Activated CD4-positive, alpha-beta T cell treated with anti-CD3 and anti-CD28 coated beads, Interleukin-10, Interleukin-2, amounts not matched to agents 100 ng/mL and 50 ng/mL, durations not matched to agents 16 hours and 8 hours (primary cell): ENCODE measurements around the gene MOCS1.

Experiments
- DNase-seq: peaks from one replicate; pipeline ENCODE4 v3.0.0-alpha.2; 2020

The MOCS1 gene

DNA sequence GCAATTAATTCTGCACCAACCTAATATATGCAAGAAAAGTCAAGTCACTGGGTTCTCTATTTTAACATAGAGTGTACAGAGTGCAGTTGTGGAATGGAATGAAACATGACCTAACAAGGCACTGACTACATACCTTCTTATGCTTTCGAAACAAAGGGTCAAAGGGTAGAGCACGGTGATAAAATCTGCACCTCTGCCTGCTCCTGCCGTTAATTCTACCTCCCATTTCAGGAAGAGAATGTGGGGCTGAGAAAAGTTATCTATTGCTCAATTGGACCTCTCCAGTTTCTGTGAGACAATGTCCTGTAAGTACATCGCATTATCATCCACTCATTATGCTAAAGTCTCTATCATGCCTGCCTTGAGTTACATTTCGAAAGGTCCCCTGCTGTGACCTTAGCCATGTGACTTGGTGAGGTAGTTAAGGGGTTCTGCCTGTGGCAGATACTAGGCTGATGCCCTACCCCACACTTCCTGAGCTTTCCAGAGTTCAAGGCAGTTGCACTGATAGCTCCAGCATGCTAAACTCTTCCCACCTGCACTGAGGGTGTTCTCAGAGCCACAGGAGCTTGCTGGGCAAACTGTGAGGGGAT lies 14.0 kb upstream of the MOCS1 start:
- DNase-seq = no peak

GRCh38 chr6:39947611-39948068 lies 13.4 kb upstream of the MOCS1 start:
- DNase-seq = no peak

GRCh38 chr6:39945626-39946025 lies 11.4 kb upstream of the MOCS1 start:
- no peak for DNase-seq

GRCh38 chr6:39942903-39943580 lies 8.8 kb upstream of the MOCS1 start:
- DNase-seq = no peak

DNA sequence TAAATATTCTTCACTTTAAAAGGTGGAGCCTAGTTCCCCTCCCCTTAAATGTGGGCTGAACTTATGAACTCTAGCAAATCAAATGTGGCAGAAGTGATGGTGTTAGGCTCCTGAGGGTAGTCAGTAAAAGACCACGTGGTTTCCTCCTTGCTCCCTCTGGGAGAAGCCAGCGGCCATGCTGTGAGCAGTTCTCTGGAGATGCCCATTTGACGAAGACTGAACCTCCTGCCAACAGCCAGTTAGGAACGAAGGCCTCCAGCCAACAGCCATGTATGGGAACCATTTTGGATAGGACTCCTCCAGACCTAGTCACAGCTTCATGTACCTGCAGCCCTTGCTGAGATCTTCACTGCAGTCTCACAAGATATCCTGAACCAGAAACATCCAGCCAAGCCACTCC lies 7.6 kb upstream of the MOCS1 start:
- no peak for DNase-seq

DNA sequence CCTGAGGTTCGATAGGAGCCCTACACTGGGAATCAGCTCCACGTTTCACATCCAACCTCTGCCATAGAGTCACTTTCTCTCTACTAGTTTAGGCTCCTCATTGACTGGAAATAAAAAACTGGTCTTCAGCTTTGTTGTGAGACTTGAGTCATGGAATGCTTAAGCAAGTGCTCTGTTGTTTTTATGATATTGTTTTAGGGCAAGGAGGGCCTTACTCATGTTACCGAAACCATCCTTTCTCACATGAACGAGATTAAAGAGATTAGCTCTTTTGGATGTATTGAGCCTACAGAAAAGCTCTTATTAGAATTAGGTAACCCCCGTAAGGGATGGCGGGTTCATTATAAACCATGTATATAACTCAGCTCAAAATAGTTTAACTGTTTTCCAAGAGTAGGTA lies 6.9 kb upstream of the MOCS1 start:
- no peak for DNase-seq

DNA sequence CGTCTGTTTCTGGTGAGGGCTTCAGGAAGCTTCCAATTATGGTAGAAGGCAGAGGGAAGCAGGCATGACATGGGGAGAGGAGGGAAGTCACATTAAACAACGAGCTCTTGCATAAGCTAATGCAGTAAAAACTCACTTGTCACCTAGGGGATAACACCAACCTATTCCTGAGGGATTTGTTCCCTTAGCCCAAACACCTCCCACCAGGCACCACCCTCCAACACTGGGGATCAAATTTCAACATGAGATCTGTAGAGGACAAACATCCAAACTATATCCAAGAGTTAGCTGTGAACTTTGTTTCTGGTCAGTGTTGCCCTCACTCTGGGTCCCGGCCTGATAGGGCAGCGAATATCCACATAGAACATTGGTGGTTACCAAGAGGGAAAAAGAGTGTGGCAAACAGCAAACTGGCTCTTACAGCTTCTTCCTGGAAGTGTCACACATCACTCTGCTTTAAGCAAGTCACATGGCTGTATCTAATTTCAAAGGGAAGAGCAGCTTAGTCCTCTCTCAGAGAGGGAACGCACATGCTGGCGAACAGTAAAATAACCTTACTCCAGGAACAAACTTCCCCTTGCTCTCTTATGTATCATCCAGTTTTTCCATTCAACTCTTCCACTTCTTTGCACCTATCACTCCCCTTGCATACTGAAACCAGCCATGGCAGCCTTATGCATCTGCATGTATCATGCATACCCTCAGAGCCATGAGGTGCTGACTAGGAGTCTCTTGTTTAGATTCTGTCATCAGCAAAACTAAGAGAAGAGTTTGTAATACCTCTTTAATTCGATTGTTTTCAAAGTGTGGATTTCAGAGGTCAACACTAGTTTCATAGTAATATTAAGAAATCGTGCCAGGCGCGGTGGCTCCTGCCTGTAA lies 4.8 kb upstream of the MOCS1 start:
- no peak for DNase-seq

DNA sequence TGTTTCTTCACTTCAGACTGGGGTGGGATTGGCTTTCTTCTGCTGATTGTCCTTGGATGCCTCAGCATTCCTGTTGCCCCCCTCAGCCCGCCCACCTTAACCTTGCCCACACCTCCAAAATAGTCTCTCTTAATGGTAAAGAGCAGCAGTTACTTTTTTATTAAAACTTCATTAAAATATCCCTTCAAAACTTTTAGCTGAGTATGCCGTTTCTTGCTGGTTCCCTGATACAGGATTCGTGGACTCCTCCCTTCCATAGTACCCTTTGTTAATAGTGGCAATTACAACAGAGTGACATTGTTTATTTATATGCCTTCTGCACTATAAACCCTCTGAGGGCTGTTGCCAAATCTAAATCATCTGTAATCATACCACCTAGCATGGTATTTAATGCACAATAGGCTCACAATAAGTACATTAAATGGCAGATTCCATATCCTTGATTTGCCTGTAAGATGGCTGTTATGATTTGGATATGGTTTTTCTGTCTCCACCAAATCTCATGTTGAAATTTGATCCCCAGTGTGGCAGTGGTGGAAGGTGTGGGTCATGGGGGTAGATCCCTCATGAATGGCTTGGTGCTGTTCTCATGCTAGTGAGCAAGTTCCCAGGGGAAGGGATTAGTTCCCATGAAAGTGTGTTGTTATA lies 3.5 kb upstream of the MOCS1 start:
- DNase-seq = no peak

GRCh38 chr6:39936857-39937256 lies 2.6 kb upstream of the MOCS1 start:
- no peak for DNase-seq

DNA sequence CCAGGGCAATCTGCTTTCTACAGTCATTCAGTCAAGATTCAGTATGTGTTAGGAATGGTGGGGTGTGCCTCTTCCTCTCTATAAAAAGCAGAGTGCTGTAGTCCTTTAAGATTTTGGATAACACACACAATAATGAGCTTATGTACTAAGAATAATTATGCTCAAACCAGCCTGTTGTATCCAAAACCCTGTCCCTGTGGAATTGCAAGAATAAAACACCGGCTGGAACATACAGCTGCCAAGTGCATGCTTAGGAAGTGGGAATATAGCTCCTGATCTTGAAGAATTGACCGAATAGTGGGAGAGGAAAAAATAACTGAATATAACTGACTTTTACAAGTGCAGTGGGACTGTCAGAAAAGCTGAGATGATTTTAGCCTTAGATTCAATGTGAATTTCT lies 979 bp upstream of the MOCS1 start:
- DNase-seq = no peak

DNA sequence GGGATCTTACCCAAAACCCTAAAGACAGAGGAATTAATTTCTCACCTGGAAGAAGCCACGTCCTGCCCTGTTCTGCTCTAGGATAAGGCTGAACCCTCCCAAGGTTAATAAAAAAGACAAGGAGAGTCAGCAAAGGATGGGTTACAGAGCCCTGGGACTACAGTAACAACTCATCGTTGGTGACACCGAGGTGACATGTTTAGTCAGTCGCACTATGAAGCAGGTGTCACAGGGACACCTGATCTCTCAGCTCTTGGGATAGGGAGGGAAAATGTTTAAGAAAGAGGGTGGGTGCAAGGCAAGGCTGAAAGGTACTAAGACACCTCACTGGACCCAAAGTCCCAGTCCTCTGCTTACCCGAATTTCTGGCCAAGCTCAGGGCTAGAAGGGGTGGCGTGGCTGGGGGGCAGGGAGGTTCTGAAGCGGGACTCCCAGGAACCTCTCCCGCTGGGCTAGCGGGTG lies 562 bp downstream of the MOCS1 start:
- DNase-seq = no peak

- DNase-seq = no peak
Observed at GRCh38 chr6:39932386-39932910, 1.8 kb downstream of the MOCS1 start.

- DNase-seq = no peak
Observed at GRCh38 chr6:39931607-39932006, 2.7 kb downstream of the MOCS1 start.

- DNase-seq = no peak
Observed at GRCh38 chr6:39930540-39930939, 3.7 kb downstream of the MOCS1 start.

DNA sequence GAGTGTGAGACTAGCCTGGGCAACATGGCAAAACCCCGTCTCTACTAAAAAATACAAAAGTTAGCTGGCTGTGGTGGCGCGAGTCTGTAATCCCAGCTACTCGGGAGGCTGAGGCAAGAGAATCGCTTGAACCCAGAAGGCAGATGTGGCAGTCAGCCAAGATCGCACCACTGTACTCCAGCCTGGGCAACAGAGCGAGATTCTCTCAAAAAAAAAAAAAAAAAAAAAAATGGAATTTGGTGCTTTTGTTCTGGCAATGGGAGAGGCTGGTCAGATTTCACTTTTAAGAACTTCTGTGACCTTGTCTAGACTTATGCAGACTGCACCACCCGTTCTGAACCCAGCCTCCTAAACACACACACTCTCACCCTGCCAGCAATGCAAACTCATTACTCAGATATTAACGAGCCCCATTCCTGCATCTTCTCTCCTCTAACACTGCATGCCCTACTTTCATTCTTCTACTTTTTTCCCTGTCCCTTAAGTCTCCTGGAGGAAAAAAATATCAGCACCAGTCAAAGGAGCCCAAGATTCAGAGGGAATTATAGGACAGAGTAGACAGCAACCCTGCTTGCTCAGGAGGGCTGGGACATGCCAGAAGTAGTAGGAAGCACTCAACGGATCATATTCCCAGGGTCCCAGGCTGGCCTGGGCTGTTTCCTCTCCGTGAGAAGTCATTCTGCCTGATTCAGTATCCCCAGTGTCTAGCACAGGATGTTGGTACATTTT lies 4.4 kb downstream of the MOCS1 start:
- DNase-seq = no peak

GRCh38 chr6:39929039-39929732 lies 5.1 kb downstream of the MOCS1 start:
- no peak for DNase-seq

GRCh38 chr6:39927159-39927558 lies 7.1 kb downstream of the MOCS1 start:
- DNase-seq = no peak

DNA sequence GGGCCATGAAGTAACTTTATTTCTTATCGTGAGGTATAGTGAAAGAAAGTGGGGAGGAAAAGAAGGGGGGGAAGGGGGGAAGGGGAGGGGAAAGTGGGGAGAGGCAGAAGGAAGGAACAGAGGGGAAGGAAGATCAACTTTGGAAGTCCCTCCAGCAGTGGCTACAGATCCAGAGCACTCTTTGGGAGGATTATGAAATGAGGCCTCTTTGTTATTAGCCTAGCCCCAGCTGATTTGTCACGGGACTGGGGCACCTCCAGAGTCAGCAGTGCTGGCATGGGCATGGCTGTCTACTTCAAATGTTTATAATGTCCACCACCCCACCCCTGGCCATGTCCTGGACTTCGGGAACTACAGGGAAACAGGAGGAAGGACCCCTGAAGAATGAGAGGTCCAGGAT lies 7.6 kb downstream of the MOCS1 start:
- no peak for DNase-seq

- no peak for DNase-seq
Observed at GRCh38 chr6:39925931-39926290, 8.4 kb downstream of the MOCS1 start.

DNA sequence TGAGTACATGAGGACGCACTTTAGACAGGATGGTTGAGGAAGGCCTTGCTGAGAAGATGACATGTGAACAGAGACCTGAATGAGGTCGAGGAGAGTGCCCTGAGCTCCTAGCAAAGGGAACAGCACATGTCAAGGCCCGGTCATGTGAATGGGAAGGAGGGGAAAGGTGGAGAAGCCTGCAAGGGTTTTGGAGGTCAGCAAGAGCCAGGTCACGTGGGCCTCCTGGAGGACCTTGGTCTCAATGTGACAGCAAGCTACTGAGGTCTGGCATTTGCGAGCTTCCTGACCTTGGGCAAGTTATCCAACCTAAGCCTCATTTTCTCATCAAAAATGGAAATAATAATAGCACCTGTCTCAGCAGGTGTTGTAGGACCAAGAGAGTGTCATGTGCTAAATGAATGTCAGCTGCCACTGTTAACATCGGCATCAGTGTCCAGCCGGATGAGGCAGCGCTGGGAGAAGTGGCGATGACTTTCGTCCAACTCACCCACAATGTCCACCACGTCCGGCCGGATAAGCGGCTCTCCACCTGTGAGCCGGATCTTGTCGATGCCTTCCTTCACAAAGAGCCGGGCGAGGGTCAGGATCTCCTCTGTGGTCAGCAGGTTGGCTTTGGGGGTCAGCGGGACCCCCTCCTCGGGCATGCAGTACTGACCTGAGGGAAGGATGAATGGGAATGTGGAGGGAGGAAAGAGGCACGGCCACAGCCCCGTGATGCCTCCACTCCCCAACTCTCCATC lies 8.9 kb downstream of the MOCS1 start:
- no peak for DNase-seq

DNA sequence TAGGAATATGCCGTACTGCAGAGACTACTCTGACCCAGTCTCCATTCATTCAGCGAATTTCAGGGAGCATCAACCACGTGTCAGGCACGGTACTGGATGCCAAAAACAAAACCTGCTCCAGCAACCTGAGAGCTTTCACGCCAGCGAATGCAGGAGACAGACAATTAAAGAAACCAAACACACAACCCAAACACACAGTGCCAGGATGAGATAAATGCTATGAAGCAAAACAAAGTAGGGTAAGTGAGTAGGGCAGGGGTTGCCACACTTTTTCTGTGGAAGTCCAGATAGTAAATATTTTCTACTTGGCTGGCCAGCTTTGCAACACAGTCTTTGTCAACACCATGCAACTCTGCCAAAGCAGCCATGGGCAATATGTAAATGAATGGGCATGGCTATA lies 10.0 kb downstream of the MOCS1 start:
- DNase-seq = no peak
